DOHH2 (cell line): ENCODE measurements around the gene PHLPP1.

Source experiments
- CTCF ChIP-seq: fragments of 200-600 bp; sonication (generic); IDR thresholded peaks from one replicate; pipeline ENCODE4 v1.5.1; 2014; ENCODE audit warnings: antibody characterized with exemption, mild to moderate bottlenecking, low read depth, low read length; ENCODE audit not compliant: poor library complexity, severe bottlenecking
- EZH2phosphoT487 ChIP-seq: fragments of 200-600 bp; sonication (generic); IDR thresholded peaks from 2 replicates; pipeline ENCODE4 v1.6.1; 2017; ENCODE audit warnings: borderline replicate concordance, mild to moderate bottlenecking, antibody characterized with exemption, low read length, moderate library complexity, mixed read lengths

- no peak for TF ChIP-seq CTCF
- no peak for TF ChIP-seq EZH2phosphoT487
Measured at GRCh38 chr18:62744076-62744968, 29.0 kb downstream of the PHLPP1 start.
